Cardiac muscle cell (in vitro differentiated cells and primary cell): ENCODE results near the gene SLC66A2. TPM values are rescaled to one million over a fixed set of nuclear protein-coding genes. Genes with fewer than 3 reads are reported as not detected.

Experiments used
- DNase-seq, 2 donors: peaks; one replicate each; pipeline versions ENCODE4 v3.0.0 to v3.0.0-alpha.2; 2010 to 2017; ENCODE audit warnings: low read depth in 1 of 2, low spot score in 1 of 2
- H3K27ac ChIP-seq: fragments of 200-600 bp; sonication (generic); 2 replicates; pipeline ENCODE4 v1.5.1; 2016
- H3K27me3 ChIP-seq: fragments of 200-600 bp; sonication (generic); 2 replicates; pipeline ENCODE4 v1.6.0; 2016; ENCODE audit warnings: control low read depth
- H3K36me3 ChIP-seq: fragments of 200-600 bp; sonication (generic); 2 replicates; pipeline ENCODE4 v1.5.1; 2016; ENCODE audit warnings: control low read depth
- H3K4me1 ChIP-seq: fragments of 200-600 bp; sonication (generic); 2 replicates; pipeline ENCODE4 v1.8.1; 2017; ENCODE audit warnings: low read depth, mild to moderate bottlenecking, mixed run types
- H3K4me3 ChIP-seq: fragments of 200-600 bp; sonication (generic); 2 replicates; pipeline ENCODE4 v1.5.1; 2016; ENCODE audit warnings: mild to moderate bottlenecking
- H3K9me3 ChIP-seq: fragments of 200-600 bp; sonication (generic); 2 replicates; pipeline ENCODE4 v1.5.1; 2017; ENCODE audit warnings: low read depth, mild to moderate bottlenecking, control low read depth
- CTCF ChIP-seq: IDR thresholded peaks from 2 replicates; pipeline ENCODE4 v1.5.1; 2012; ENCODE audit warnings: low read depth, mild to moderate bottlenecking, low read length
- polyA plus RNA-seq: library from polyadenylated mRNA; unstranded; fragments of >200 nt; fragmentation: Nextera tagmentation; extraction: Ambion mirVana; gene quantifications from 2 replicates; pipeline ENCODE4 v1.2.1, GENCODE V29; 2016
- total RNA-seq: library from RNA; depleted of rRNA; stranded (reverse); fragments of >200 nt; gene quantifications from 2 replicates; pipeline ENCODE4 v1.2.3, GENCODE V29; 2016

Gene SLC66A2
- total and polyA plus RNA-seq, 2 experiments from 2014 or later = 36.4 to 43.9 TPM

GRCh38 chr18:79982736-79983135 lies 31.3 kb upstream of the SLC66A2 start:
- DNase-seq = peak in 1 of 2 donors; percentile 47
- Histone ChIP-seq H3K36me3 (no peaks in the 10 kb centered on the region), H3K4me3 (no peak overlapping the region), H3K4me1 (peaks cover 6% of the 10 kb centered on the region), H3K27ac (no peak overlapping the region), H3K27me3 (no peaks in the 10 kb centered on the region), H3K9me3 (no peaks in the 10 kb centered on the region)
- TF ChIP-seq CTCF = no peak

GRCh38 chr18:79980585-79980984 lies 29.1 kb upstream of the SLC66A2 start:
- no peak for TF ChIP-seq CTCF
- H3K9me3 ChIP-seq = no peaks in the 10 kb centered on the region
- no peaks in the 10 kb centered on the region for H3K27me3 ChIP-seq
- peaks cover 6% of the 10 kb centered on the region for H3K4me1 ChIP-seq
- no peak for DNase-seq
- no peak overlapping the region for H3K4me3 ChIP-seq
- H3K27ac ChIP-seq = no peak overlapping the region
- H3K36me3 ChIP-seq = no peaks in the 10 kb centered on the region

GRCh38 chr18:79979843-79980242 lies 28.4 kb upstream of the SLC66A2 start:
- Histone ChIP-seq H3K9me3 (no peaks in the 10 kb centered on the region), H3K36me3 (no peaks in the 10 kb centered on the region), H3K4me3 (no peak overlapping the region), H3K27me3 (no peaks in the 10 kb centered on the region), H3K27ac (no peak overlapping the region), H3K4me1 (peaks cover 6% of the 10 kb centered on the region)
- no peak for DNase-seq
- no peak for TF ChIP-seq CTCF

GRCh38 chr18:79975985-79976680 lies 24.7 kb upstream of the SLC66A2 start:
- TF ChIP-seq CTCF = no peak
- H3K4me3 ChIP-seq = no peak overlapping the region
- H3K4me1 ChIP-seq = no peaks in the 10 kb centered on the region
- H3K27ac ChIP-seq = no peak overlapping the region
- DNase-seq = no peak
- peaks cover 15% of the 10 kb centered on the region for H3K36me3 ChIP-seq
- no peaks in the 10 kb centered on the region for H3K27me3 ChIP-seq
- no peaks in the 10 kb centered on the region for H3K9me3 ChIP-seq

- no peaks in the 10 kb centered on the region for H3K4me1 ChIP-seq
- no peak overlapping the region for H3K27ac ChIP-seq
- H3K27me3 ChIP-seq = no peaks in the 10 kb centered on the region
- no peak for TF ChIP-seq CTCF
- H3K4me3 ChIP-seq = no peak overlapping the region
- peaks cover 19% of the 10 kb centered on the region for H3K36me3 ChIP-seq
- no peak for DNase-seq
- H3K9me3 ChIP-seq = no peaks in the 10 kb centered on the region
Measured at GRCh38 chr18:79975043-79975442, 23.6 kb upstream of the SLC66A2 start.
